Testis (tissue), 3 donors: ENCODE data around the gene MALAT1. TPM values are rescaled to one million over a fixed set of nuclear protein-coding genes. Genes with fewer than 3 reads are reported as not detected.
A peak's percentile ranks its signal among the peaks of the same experiment; 100 is the strongest.

Source experiments
- DNase-seq: peaks from one replicate; pipeline ENCODE4 v3.0.0-alpha.2; 2019
- H3K27ac ChIP-seq, 2 donors: fragments of 200-600 bp; sonication (generic); one replicate each; pipeline ENCODE4 v1.5.1; 2019
- H3K27me3 ChIP-seq: fragments of 200-600 bp; sonication (generic); one replicate; pipeline ENCODE4 v1.5.1; 2019
- H3K36me3 ChIP-seq: fragments of 200-600 bp; sonication (generic); one replicate; pipeline ENCODE4 v1.5.1; 2017; ENCODE audit warnings: low read depth; ENCODE audit errors: missing control alignments
- H3K4me1 ChIP-seq: fragments of 200-600 bp; sonication (generic); one replicate; pipeline ENCODE4 v1.5.1; 2019
- H3K4me3 ChIP-seq, 2 donors: fragments of 200-600 bp; sonication (generic); one replicate each; pipeline ENCODE4 v1.5.1; 2017 to 2019
- H3K9me3 ChIP-seq: fragments of 200-600 bp; sonication (generic); one replicate; pipeline ENCODE4 v1.5.1; 2017
- CTCF ChIP-seq, 3 experiments: fragments of 450-650 bp in 2 of 3; fragments of 200-600 bp in 1 of 3; sonication (generic) in 1 of 3; IDR thresholded peaks; one replicate each; pipeline ENCODE4 v1.5.1; 2016 to 2019; ENCODE audit warnings: antibody characterized with exemption in 3 of 3, mild to moderate bottlenecking in 2 of 3, moderate library complexity in 1 of 3
- POLR2A ChIP-seq: fragments of 450-650 bp; IDR thresholded peaks from one replicate; pipeline ENCODE4 v1.6.1; 2017; ENCODE audit warnings: antibody characterized with exemption, mild to moderate bottlenecking, moderate library complexity
- WGBS, 2 donors: methylation state at CpG; one replicate each; pipeline ENCODE4 v1.1.5; 2018; 5-methylcytosine and 5-hydroxymethylcytosine counted together
- intact Hi-C: fragments of 100-400 bp; cut with DNase I; formaldehyde crosslinking; loops from one replicate; pipeline ENCODE4 v1.15.1; 2023; ENCODE audit warnings: low total_unique reads
- polyA plus RNA-seq: library from polyadenylated mRNA; stranded (reverse); fragments of 350-450 nt; fragmentation: Illumina TruSeq; extraction: RNeasy Lipid Tissue Mini Kit (QIAGEN cat#74804); gene quantifications from one replicate; pipeline ENCODE4 v1.2.3, GENCODE V29; 2014; ENCODE audit warnings: low read depth, low replicate concordance; ENCODE audit not compliant: insufficient read depth
- total RNA-seq, 2 donors: library from RNA; depleted of rRNA; stranded (reverse); fragments of >200 nt; gene quantifications; one replicate each; pipeline ENCODE4 v1.2.3, GENCODE V29; 2016

The MALAT1 gene
- total and polyA plus RNA-seq, 3 donors from 2014 or later: 26.7 to 9,314 (median 8,109) TPM

DNA sequence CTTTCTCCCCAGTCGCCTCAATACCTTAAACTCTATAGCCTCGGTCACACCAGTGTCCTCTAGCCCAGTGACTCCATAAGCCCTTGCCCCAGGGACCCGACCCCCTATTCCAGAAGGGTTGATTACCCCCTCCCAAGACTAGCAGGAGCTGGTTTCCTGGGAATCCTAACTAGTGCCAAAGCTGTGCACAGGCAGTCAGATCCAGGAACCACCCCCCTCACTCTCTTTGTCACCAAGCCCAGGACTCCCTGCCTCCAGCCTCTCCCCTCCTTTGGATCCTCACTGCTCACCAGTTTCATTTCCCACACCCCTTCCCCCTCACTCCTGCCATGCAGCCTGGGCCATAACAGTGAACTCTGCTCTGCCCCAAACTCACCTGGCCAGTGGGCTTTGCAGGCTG lies 49.5 kb downstream of the MALAT1 start:
- TF ChIP-seq CTCF (IDR thresholded peaks at IDR 0.05) (no peak), POLR2A (no peak)
- H3K27me3 ChIP-seq: no peaks in the 10 kb centered on the region
- H3K9me3 ChIP-seq: no peaks in the 10 kb centered on the region
- no peaks in the 10 kb centered on the region for H3K36me3 ChIP-seq
- no peak overlapping the region for H3K4me3 ChIP-seq
- no peaks in the 10 kb centered on the region for H3K4me1 ChIP-seq
- 84 to 96% methylated on average over 3 of the region's 3 CpGs for WGBS, 2 donors
- intact Hi-C loops: no loop called here
- H3K27ac ChIP-seq: no peak overlapping the region
- DNase-seq: no peak

- intact Hi-C loops: no loop called here
- H3K9me3 ChIP-seq: no peaks in the 10 kb centered on the region
- TF ChIP-seq CTCF (IDR thresholded peaks at IDR 0.05) (no peak), POLR2A (no peak)
- 91 to 92% methylated on average over 3 of the region's 3 CpGs for WGBS, 2 donors
- H3K4me3 ChIP-seq: no peak overlapping the region
- no peaks in the 10 kb centered on the region for H3K4me1 ChIP-seq
- H3K27me3 ChIP-seq: no peaks in the 10 kb centered on the region
- no peak for DNase-seq
- no peak overlapping the region for H3K27ac ChIP-seq
- H3K36me3 ChIP-seq: no peaks in the 10 kb centered on the region
These were observed 50.3 kb downstream of the MALAT1 start for GRCh38 chr11:65549096-65549495.

GRCh38 chr11:65551572-65552387 lies 52.9 kb downstream of the MALAT1 start:
- intact Hi-C loops: no loop called here
- WGBS, 2 donors: 65 to 80% methylated on average over 8 to 17 of the region's 17 CpGs
- no peaks in the 10 kb centered on the region for H3K36me3 ChIP-seq
- peak; percentile 72 for DNase-seq
- H3K27ac ChIP-seq: no peak overlapping the region
- H3K27me3 ChIP-seq: no peaks in the 10 kb centered on the region
- no peaks in the 10 kb centered on the region for H3K9me3 ChIP-seq
- H3K4me1 ChIP-seq: peaks cover 16% of the 10 kb centered on the region
- TF ChIP-seq POLR2A: no peak
- peak in 1 of 3 experiments; percentile 46 for TF ChIP-seq CTCF (IDR thresholded peaks at IDR 0.05)
- no peak overlapping the region for H3K4me3 ChIP-seq

- WGBS, 2 donors: 87 to 89% methylated on average over 6 to 9 of the region's 9 CpGs
These were observed 53.6 kb downstream of the MALAT1 start for GRCh38 chr11:65552388-65552951.

More at GRCh38 chr11:65552388-65552951, 53.6 kb downstream of the MALAT1 start:
- Histone ChIP-seq H3K36me3 (no peaks in the 10 kb centered on the region), H3K4me3 (no peak overlapping the region), H3K27me3 (no peaks in the 10 kb centered on the region), H3K27ac (no peak overlapping the region), H3K4me1 (peaks cover 16% of the 10 kb centered on the region), H3K9me3 (no peaks in the 10 kb centered on the region)
- intact Hi-C loops: no loop called here
- no peak for DNase-seq
- TF ChIP-seq CTCF (IDR thresholded peaks at IDR 0.05) (peak in 1 of 3 experiments; percentile 3), POLR2A (no peak)
